ENCODE results near the gene NT5C3B. TPM values are rescaled to one million over a fixed set of nuclear protein-coding genes. Genes with fewer than 3 reads are reported as not detected.
A peak's percentile ranks its signal among the peaks of the same experiment; 100 is the strongest.

NT5C3B gene
- total and polyA plus RNA-seq, 2 experiments from 2014 or later: 47.7 to 87.8 TPM

GRCh38 chr17:41811549-41812380, 24.3 kb downstream of the NT5C3B start, which contains the start of gene P3H4:
Gene P3H4, minus strand, starts transcription at chr17:41811949. Its CDS starts 34 bp downstream, at chr17:41811915.
- 1% methylated on average over 79 of the region's 96 CpGs for WGBS (ENCODE audit: low lambda C conversion rate, missing lambda C conversion rate)
- Histone ChIP-seq H4K20me1 (ENCODE audit: insufficient read depth, poor library complexity, severe bottlenecking) (peaks cover 7% of the 10 kb centered on the region), H3K79me2 (peaks cover 64% of the 10 kb centered on the region), H3K27ac (peak within 1 kb of the TSS; percentile 98), H3K4me1 (ENCODE audit: insufficient read depth) (peaks cover 16% of the 10 kb centered on the region), H2AFZ (peak within 1 kb of the TSS; percentile 100), H3K9me2 (replicated peaks; ENCODE audit: insufficient read depth) (no peaks in the 10 kb centered on the region), H3K4me3 (peak within 1 kb of the TSS; percentile 100), H3K27me3 (no peaks in the 10 kb centered on the region), H3K9me3 (ENCODE audit: low read depth) (no peaks in the 10 kb centered on the region), H3K4me2 (peak within 1 kb of the TSS; percentile 95), H3K36me3 (replicated peaks; ENCODE audit: insufficient read depth, low read depth) (no peaks in the 10 kb centered on the region)
- TF ChIP-seq EZH2 (IDR thresholded peaks at IDR 0.05; ENCODE audit: borderline replicate concordance) (no peak), EZH2phosphoT487 (IDR thresholded peaks at IDR 0.05; ENCODE audit: low read depth, severe bottlenecking, unreplicated experiment) (no peak), CTCF (IDR thresholded peaks at IDR 0.05; ENCODE audit: poor library complexity) (peak; percentile 59)
- peak; percentile 93 for DNase-seq (ENCODE audit: low spot score)

- Histone ChIP-seq H3K36me3 (replicated peaks; ENCODE audit: insufficient read depth, low read depth) (no peaks in the 10 kb centered on the region), H3K9me2 (replicated peaks; ENCODE audit: insufficient read depth) (no peaks in the 10 kb centered on the region), H3K4me3 (peak overlapping the region; percentile 100), H3K27ac (peak overlapping the region; percentile 98), H4K20me1 (ENCODE audit: insufficient read depth, poor library complexity, severe bottlenecking) (peaks cover 7% of the 10 kb centered on the region), H3K79me2 (peaks cover 58% of the 10 kb centered on the region), H3K9me3 (ENCODE audit: low read depth) (no peaks in the 10 kb centered on the region), H3K27me3 (no peaks in the 10 kb centered on the region), H2AFZ (peak overlapping the region; percentile 100), H3K4me1 (ENCODE audit: insufficient read depth) (peaks cover 16% of the 10 kb centered on the region), H3K4me2 (peak overlapping the region; percentile 95)
- no peak for TF ChIP-seq EZH2 (IDR thresholded peaks at IDR 0.05; ENCODE audit: borderline replicate concordance)
- TF ChIP-seq EZH2phosphoT487 (IDR thresholded peaks at IDR 0.05; ENCODE audit: low read depth, severe bottlenecking, unreplicated experiment): no peak
- TF ChIP-seq CTCF (IDR thresholded peaks at IDR 0.05; ENCODE audit: poor library complexity): no peak
- 26% methylated on average over 43 of the region's 58 CpGs for WGBS (ENCODE audit: low lambda C conversion rate, missing lambda C conversion rate)
- peak; percentile 51 for DNase-seq (ENCODE audit: low spot score)
These were observed 25.1 kb downstream of the NT5C3B start for GRCh38 chr17:41810659-41811548.

- Histone ChIP-seq H4K20me1 (ENCODE audit: insufficient read depth, poor library complexity, severe bottlenecking) (peaks cover 7% of the 10 kb centered on the region), H2AFZ (no peak overlapping the region), H3K27me3 (no peaks in the 10 kb centered on the region), H3K27ac (no peak overlapping the region), H3K9me3 (ENCODE audit: low read depth) (no peaks in the 10 kb centered on the region), H3K4me2 (no peak overlapping the region), H3K9me2 (replicated peaks; ENCODE audit: insufficient read depth) (no peaks in the 10 kb centered on the region), H3K4me1 (ENCODE audit: insufficient read depth) (peaks cover 16% of the 10 kb centered on the region), H3K79me2 (peaks cover 30% of the 10 kb centered on the region), H3K36me3 (replicated peaks; ENCODE audit: insufficient read depth, low read depth) (no peaks in the 10 kb centered on the region), H3K4me3 (no peak overlapping the region)
- DNase-seq (ENCODE audit: low spot score): no peak
- TF ChIP-seq EZH2phosphoT487 (IDR thresholded peaks at IDR 0.05; ENCODE audit: low read depth, severe bottlenecking, unreplicated experiment) (no peak), EZH2 (IDR thresholded peaks at IDR 0.05; ENCODE audit: borderline replicate concordance) (no peak), CTCF (IDR thresholded peaks at IDR 0.05; ENCODE audit: poor library complexity) (no peak)
- WGBS (ENCODE audit: low lambda C conversion rate, missing lambda C conversion rate): 88% methylated on average over 8 of the region's 8 CpGs
These were observed 29.2 kb downstream of the NT5C3B start for GRCh38 chr17:41806685-41807445.
